Hepatocyte (in vitro differentiated cells): ENCODE results near the gene TFAP2B.

Source experiments
- CTCF ChIP-seq: fragments of 200-600 bp; sonication (generic); IDR thresholded peaks from 2 replicates; pipeline ENCODE4 v1.5.1; 2016; ENCODE audit warnings: antibody characterized with exemption, mild to moderate bottlenecking; ENCODE audit not compliant: poor library complexity
- EZH2 ChIP-seq: fragments of 200-600 bp; sonication (generic); IDR thresholded peaks from 2 replicates; pipeline ENCODE4 v1.6.1; 2016; ENCODE audit warnings: antibody characterized with exemption, mild to moderate bottlenecking, borderline replicate concordance
- EZH2phosphoT487 ChIP-seq: fragments of 200-600 bp; sonication (generic); IDR thresholded peaks from one replicate; pipeline ENCODE4 v1.6.1; 2018; ENCODE audit warnings: antibody characterized with exemption, mild to moderate bottlenecking, low read depth, moderate library complexity; ENCODE audit not compliant: unreplicated experiment, severe bottlenecking

GRCh38 chr6:50834929-50835410 lies 16.3 kb downstream of the TFAP2B start:
- TF ChIP-seq CTCF (no peak), EZH2 (no peak), EZH2phosphoT487 (no peak)
